Glutamatergic neuron (in vitro differentiated cells): ENCODE results near the gene ALDH3A1. TPM values are rescaled to one million over a fixed set of nuclear protein-coding genes. Genes with fewer than 3 reads are reported as not detected.
A peak's percentile ranks its signal among the peaks of the same experiment; 100 is the strongest.

Experiments
- DNase-seq: peaks from one replicate; pipeline ENCODE4 v3.0.0; 2022
- H3K27ac Mint-ChIP-seq: one replicate; pipeline ENCODE4 v1.8.0; 2020; ENCODE audit warnings: mild to moderate bottlenecking, mixed read lengths, inconsistent platforms; ENCODE audit not compliant: unreplicated experiment
- H3K27me3 Mint-ChIP-seq: one replicate; pipeline ENCODE4 v1.8.0; 2020; ENCODE audit warnings: mild to moderate bottlenecking, moderate library complexity, mixed read lengths, inconsistent platforms; ENCODE audit not compliant: unreplicated experiment
- H3K36me3 Mint-ChIP-seq: one replicate; pipeline ENCODE4 v1.8.0; 2020; ENCODE audit warnings: mild to moderate bottlenecking, mixed read lengths, inconsistent platforms; ENCODE audit not compliant: unreplicated experiment
- H3K4me1 Mint-ChIP-seq: one replicate; pipeline ENCODE4 v1.8.0; 2020; ENCODE audit warnings: mild to moderate bottlenecking, low read depth, mixed read lengths, inconsistent platforms; ENCODE audit not compliant: unreplicated experiment
- H3K4me3 Mint-ChIP-seq: one replicate; pipeline ENCODE4 v1.8.0; 2020; ENCODE audit warnings: mild to moderate bottlenecking, mixed read lengths, inconsistent platforms; ENCODE audit not compliant: unreplicated experiment
- H3K9me3 Mint-ChIP-seq: one replicate; pipeline ENCODE4 v1.8.0; 2020; ENCODE audit warnings: mild to moderate bottlenecking, moderate library complexity, mixed read lengths, inconsistent platforms; ENCODE audit not compliant: unreplicated experiment
- total RNA-seq: library from RNA; stranded (reverse); fragmentation: NEBNext Ultra II Directional; extraction: Animal tissue kit (Norgen Biotek cat#: 25700); gene quantifications from one replicate; pipeline ENCODE4 v1.2.1, GENCODE V29; 2021; ENCODE audit not compliant: unreplicated experiment
- TF ChIP-seq, protein P1 (sequence below): fragments of 200-600 bp; sonication (generic); IDR thresholded peaks from one replicate; pipeline ENCODE4 v1.5.0; 2021; ENCODE audit not compliant: partially characterized antibody, unreplicated experiment

The ALDH3A1 gene
- total RNA-seq, 1 donor from 2014 or later = not detected

DNA sequence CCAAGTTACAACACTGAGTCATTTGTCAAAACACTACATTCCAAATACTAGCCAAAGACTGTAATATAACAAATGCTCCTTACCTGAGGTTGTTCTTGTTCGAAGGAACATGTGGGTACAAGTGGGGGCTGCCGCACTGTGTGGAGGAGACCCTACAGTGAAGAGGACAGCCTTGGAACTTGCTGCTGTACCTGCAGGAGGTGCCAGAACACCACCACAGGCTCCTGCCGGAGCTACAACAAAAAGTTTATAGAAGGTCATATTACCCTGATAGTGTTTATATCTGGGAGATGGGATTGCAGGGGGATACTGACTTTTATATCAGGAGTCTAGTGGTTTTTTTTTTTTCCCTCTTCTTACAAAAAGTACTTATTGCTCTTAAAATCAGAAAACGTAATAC lies 37.8 kb upstream of the ALDH3A1 start:
- TF ChIP-seq, protein P1, sequence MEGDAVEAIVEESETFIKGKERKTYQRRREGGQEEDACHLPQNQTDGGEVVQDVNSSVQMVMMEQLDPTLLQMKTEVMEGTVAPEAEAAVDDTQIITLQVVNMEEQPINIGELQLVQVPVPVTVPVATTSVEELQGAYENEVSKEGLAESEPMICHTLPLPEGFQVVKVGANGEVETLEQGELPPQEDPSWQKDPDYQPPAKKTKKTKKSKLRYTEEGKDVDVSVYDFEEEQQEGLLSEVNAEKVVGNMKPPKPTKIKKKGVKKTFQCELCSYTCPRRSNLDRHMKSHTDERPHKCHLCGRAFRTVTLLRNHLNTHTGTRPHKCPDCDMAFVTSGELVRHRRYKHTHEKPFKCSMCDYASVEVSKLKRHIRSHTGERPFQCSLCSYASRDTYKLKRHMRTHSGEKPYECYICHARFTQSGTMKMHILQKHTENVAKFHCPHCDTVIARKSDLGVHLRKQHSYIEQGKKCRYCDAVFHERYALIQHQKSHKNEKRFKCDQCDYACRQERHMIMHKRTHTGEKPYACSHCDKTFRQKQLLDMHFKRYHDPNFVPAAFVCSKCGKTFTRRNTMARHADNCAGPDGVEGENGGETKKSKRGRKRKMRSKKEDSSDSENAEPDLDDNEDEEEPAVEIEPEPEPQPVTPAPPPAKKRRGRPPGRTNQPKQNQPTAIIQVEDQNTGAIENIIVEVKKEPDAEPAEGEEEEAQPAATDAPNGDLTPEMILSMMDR = no peak
- H3K27ac Mint-ChIP-seq = no peak overlapping the region
- peaks cover 5% of the 10 kb centered on the region for H3K36me3 Mint-ChIP-seq
- peaks cover 9% of the 10 kb centered on the region for H3K4me1 Mint-ChIP-seq
- H3K4me3 Mint-ChIP-seq = no peak overlapping the region
- no peak for DNase-seq
- peaks cover 1% of the 10 kb centered on the region for H3K9me3 Mint-ChIP-seq
- H3K27me3 Mint-ChIP-seq = no peaks in the 10 kb centered on the region

- H3K9me3 Mint-ChIP-seq = no peaks in the 10 kb centered on the region
- TF ChIP-seq, protein P1 = no peak
- H3K36me3 Mint-ChIP-seq = no peaks in the 10 kb centered on the region
- H3K27me3 Mint-ChIP-seq = peaks cover 2% of the 10 kb centered on the region
- H3K27ac Mint-ChIP-seq = peak overlapping the region; percentile 36
- no peak for DNase-seq
- H3K4me1 Mint-ChIP-seq = peaks cover 9% of the 10 kb centered on the region
- H3K4me3 Mint-ChIP-seq = no peak overlapping the region
Observed at GRCh38 chr17:19781488-19782458, 33.7 kb upstream of the ALDH3A1 start.

GRCh38 chr17:19780846-19781245 lies 32.7 kb upstream of the ALDH3A1 start:
- TF ChIP-seq, protein P1 = no peak
- H3K4me1 Mint-ChIP-seq = peaks cover 9% of the 10 kb centered on the region
- H3K27ac Mint-ChIP-seq = peak overlapping the region; percentile 38
- H3K9me3 Mint-ChIP-seq = no peaks in the 10 kb centered on the region
- no peak for DNase-seq
- peaks cover 2% of the 10 kb centered on the region for H3K27me3 Mint-ChIP-seq
- H3K4me3 Mint-ChIP-seq = no peak overlapping the region
- no peaks in the 10 kb centered on the region for H3K36me3 Mint-ChIP-seq

- Mint-ChIP-seq H3K27ac (no peak overlapping the region), H3K9me3 (no peaks in the 10 kb centered on the region), H3K27me3 (peaks cover under 1% of the 10 kb centered on the region), H3K36me3 (no peaks in the 10 kb centered on the region), H3K4me1 (no peaks in the 10 kb centered on the region), H3K4me3 (no peak overlapping the region)
- TF ChIP-seq, protein P1 = no peak
- no peak for DNase-seq
Observed at GRCh38 chr17:19773534-19773933, 25.4 kb upstream of the ALDH3A1 start.
